Stimulated activated CD4-positive, alpha-beta T cell treated with anti-CD3 and anti-CD28 coated beads, Interleukin-2, amount 100 ng/mL, for 24 hours (primary cell): ENCODE results near the gene SLC22A24.
"Not testable (repeated sequence)": the region's sequence is repeated elsewhere in the genome, so short reads cannot be mapped to it uniquely, and the experiment has no call there.

ENCODE experiments used
- DNase-seq, 2 donors: peaks; one replicate each; pipeline ENCODE4 v3.0.0-alpha.2; 2020

The SLC22A24 gene

GRCh38 chr11:63144121-63144520 is at the start of gene SLC22A24:
SLC22A24 (minus strand) TSS chr11:63144221; CDS start chr11:63143779, 442 bp downstream.
- DNase-seq = no peak

- no peak for DNase-seq
Measured at GRCh38 chr11:63180536-63180935, 36.5 kb upstream of the SLC22A24 start.

GRCh38 chr11:63179432-63180041 is 35.5 kb upstream of the SLC22A24 start:
- no peak for DNase-seq

- DNase-seq = no peak
Measured at GRCh38 chr11:63177872-63178271, 33.9 kb upstream of the SLC22A24 start.

GRCh38 chr11:63165706-63166310 is 21.8 kb upstream of the SLC22A24 start:
- no peak for DNase-seq

GRCh38 chr11:63155794-63156193 is 11.8 kb upstream of the SLC22A24 start:
- DNase-seq = no peak

GRCh38 chr11:63146581-63146980 is 2.6 kb upstream of the SLC22A24 start:
- no peak for DNase-seq

GRCh38 chr11:63142459-63142858 is 1.6 kb downstream of the SLC22A24 start:
- no peak for DNase-seq

- DNase-seq = no peak
Measured at GRCh38 chr11:63132985-63133775, 10.8 kb downstream of the SLC22A24 start.

- no peak for DNase-seq
Measured at GRCh38 chr11:63099555-63099954, 44.5 kb downstream of the SLC22A24 start.

- no peak for DNase-seq
Measured at GRCh38 chr11:63080682-63081081, 63.3 kb downstream of the SLC22A24 start.

GRCh38 chr11:63046203-63046602 is 97.8 kb downstream of the SLC22A24 start:
- not testable (repeated sequence) for DNase-seq

GRCh38 chr11:63042596-63042995 is 101.4 kb downstream of the SLC22A24 start:
- no peak for DNase-seq

GRCh38 chr11:63032457-63032856 is 111.6 kb downstream of the SLC22A24 start:
- no peak for DNase-seq
